ENCODE results near the gene NCBP1. TPM values are rescaled to one million over a fixed set of nuclear protein-coding genes. Genes with fewer than 3 reads are reported as not detected.

The NCBP1 gene
- total and polyA plus RNA-seq, 2 experiments from 2014 or later, result 22.6 to 33.0 TPM

GRCh38 chr9:97660847-97661246 lies 27.2 kb downstream of the NCBP1 start:
- Histone ChIP-seq H2AFZ (no peak overlapping the region), H3K79me2 (no peaks in the 10 kb centered on the region), H3K4me2 (no peak overlapping the region), H3K36me3 (replicated peaks; ENCODE audit: insufficient read depth, low read depth) (no peaks in the 10 kb centered on the region), H3K4me1 (ENCODE audit: insufficient read depth) (no peaks in the 10 kb centered on the region), H3K9me2 (replicated peaks; ENCODE audit: insufficient read depth) (no peaks in the 10 kb centered on the region), H3K27ac (no peak overlapping the region), H3K9me3 (ENCODE audit: low read depth) (no peaks in the 10 kb centered on the region), H3K27me3 (no peaks in the 10 kb centered on the region), H4K20me1 (ENCODE audit: insufficient read depth, poor library complexity, severe bottlenecking) (no peaks in the 10 kb centered on the region), H3K4me3 (no peak overlapping the region)
- TF ChIP-seq EZH2 (IDR thresholded peaks at IDR 0.05; ENCODE audit: borderline replicate concordance), result no peak
- TF ChIP-seq EZH2phosphoT487 (IDR thresholded peaks at IDR 0.05; ENCODE audit: low read depth, severe bottlenecking, unreplicated experiment), result no peak
- no peak for TF ChIP-seq CTCF (IDR thresholded peaks at IDR 0.05; ENCODE audit: poor library complexity)
- no peak for DNase-seq (ENCODE audit: low spot score)
- whole genome bisulfite sequencing (ENCODE audit: low lambda C conversion rate, missing lambda C conversion rate), result 92% methylated on average over 2 of the region's 2 CpGs

- Histone ChIP-seq H3K4me3 (no peak overlapping the region), H3K27me3 (no peaks in the 10 kb centered on the region), H3K27ac (no peak overlapping the region), H2AFZ (no peak overlapping the region), H3K9me2 (replicated peaks; ENCODE audit: insufficient read depth) (no peaks in the 10 kb centered on the region), H4K20me1 (ENCODE audit: insufficient read depth, poor library complexity, severe bottlenecking) (no peaks in the 10 kb centered on the region), H3K4me2 (no peak overlapping the region), H3K79me2 (no peaks in the 10 kb centered on the region), H3K4me1 (ENCODE audit: insufficient read depth) (no peaks in the 10 kb centered on the region), H3K36me3 (replicated peaks; ENCODE audit: insufficient read depth, low read depth) (no peaks in the 10 kb centered on the region), H3K9me3 (ENCODE audit: low read depth) (no peaks in the 10 kb centered on the region)
- 95% methylated on average over 3 of the region's 3 CpGs for WGBS (ENCODE audit: low lambda C conversion rate, missing lambda C conversion rate)
- no peak for DNase-seq (ENCODE audit: low spot score)
- TF ChIP-seq EZH2phosphoT487 (IDR thresholded peaks at IDR 0.05; ENCODE audit: low read depth, severe bottlenecking, unreplicated experiment) (no peak), EZH2 (IDR thresholded peaks at IDR 0.05; ENCODE audit: borderline replicate concordance) (no peak), CTCF (IDR thresholded peaks at IDR 0.05; ENCODE audit: poor library complexity) (no peak)
Observed at GRCh38 chr9:97665742-97666141, 32.1 kb downstream of the NCBP1 start.

- no peak overlapping the region for H2AFZ ChIP-seq
- H3K4me1 ChIP-seq (ENCODE audit: insufficient read depth), result no peaks in the 10 kb centered on the region
- H3K36me3 ChIP-seq (replicated peaks; ENCODE audit: insufficient read depth, low read depth), result no peaks in the 10 kb centered on the region
- TF ChIP-seq CTCF (IDR thresholded peaks at IDR 0.05; ENCODE audit: poor library complexity) (no peak), EZH2phosphoT487 (IDR thresholded peaks at IDR 0.05; ENCODE audit: low read depth, severe bottlenecking, unreplicated experiment) (no peak), EZH2 (IDR thresholded peaks at IDR 0.05; ENCODE audit: borderline replicate concordance) (no peak)
- 92% methylated on average over 5 of the region's 5 CpGs for WGBS (ENCODE audit: low lambda C conversion rate, missing lambda C conversion rate)
- DNase-seq (ENCODE audit: low spot score), result no peak
- H3K79me2 ChIP-seq, result no peaks in the 10 kb centered on the region
- no peaks in the 10 kb centered on the region for H3K9me3 ChIP-seq (ENCODE audit: low read depth)
- H4K20me1 ChIP-seq (ENCODE audit: insufficient read depth, poor library complexity, severe bottlenecking), result no peaks in the 10 kb centered on the region
- no peak overlapping the region for H3K4me3 ChIP-seq
- no peaks in the 10 kb centered on the region for H3K9me2 ChIP-seq (replicated peaks; ENCODE audit: insufficient read depth)
- H3K27ac ChIP-seq, result no peak overlapping the region
- H3K27me3 ChIP-seq, result no peaks in the 10 kb centered on the region
- H3K4me2 ChIP-seq, result no peak overlapping the region
Observed at GRCh38 chr9:97666907-97667686, 33.5 kb downstream of the NCBP1 start.

All from hepatocyte (in vitro differentiated cells).